Stimulated activated CD8-positive, alpha-beta memory T cell treated with anti-CD3 and anti-CD28 coated beads, Interleukin-4, amount 100 ng/mL, for 4 hours (primary cell): ENCODE measurements around the gene LY6G6C.
"Not testable (repeated sequence)": the region's sequence is repeated elsewhere in the genome, so short reads cannot be mapped to it uniquely, and the experiment has no call there.

Source experiments
- DNase-seq, 2 donors: peaks; one replicate each; pipeline ENCODE4 v3.0.0-alpha.2; 2020; ENCODE audit warnings: low read depth in 2 of 2, low spot score in 1 of 2

LY6G6C gene

DNA sequence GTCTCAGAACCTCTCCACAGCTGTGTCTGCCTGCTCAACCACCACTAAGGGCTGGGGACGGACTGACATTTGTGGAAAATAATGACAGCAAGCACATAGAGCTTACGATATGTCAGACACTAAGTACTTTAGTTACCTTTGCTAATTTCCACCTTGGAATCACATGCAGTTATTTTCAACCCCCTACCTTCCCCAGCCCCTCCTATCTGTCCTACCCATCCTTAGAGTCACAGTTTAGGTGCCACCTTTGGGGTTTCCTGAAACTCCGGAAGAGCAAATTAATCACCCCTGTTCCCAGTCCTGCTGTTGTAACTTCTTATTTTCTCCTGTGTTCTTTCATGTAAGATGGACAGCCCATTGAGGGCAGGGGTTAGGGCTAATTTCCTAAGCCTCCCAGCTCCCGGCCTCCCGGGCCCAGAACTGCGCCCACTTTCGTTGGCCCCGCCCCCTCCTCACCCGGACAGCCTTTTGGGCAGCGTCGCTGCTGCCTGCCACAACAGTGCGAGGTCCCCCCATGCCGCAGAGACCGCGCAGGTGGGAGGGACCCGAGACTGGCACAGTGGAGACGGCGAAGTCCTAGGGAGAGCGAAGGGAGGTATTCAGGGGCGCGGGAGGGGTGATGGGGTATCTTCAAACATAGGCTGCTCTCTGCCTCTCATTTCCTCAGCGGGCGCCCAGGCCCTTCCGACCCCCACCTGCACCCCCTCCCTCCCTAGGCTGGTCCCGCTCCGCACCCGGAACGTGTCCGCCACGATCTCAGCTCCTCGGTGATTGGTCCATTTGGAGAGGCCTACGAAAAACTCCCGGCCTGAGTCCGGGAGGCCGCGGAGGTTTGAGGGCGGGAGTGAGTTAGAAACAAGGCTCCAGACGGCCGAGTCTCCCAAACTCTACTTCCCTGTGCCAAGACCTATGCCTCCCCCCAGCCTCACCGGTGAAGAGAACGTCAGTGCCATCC, 6.4 kb upstream of the LY6G6C start:
- no peak for DNase-seq

DNA sequence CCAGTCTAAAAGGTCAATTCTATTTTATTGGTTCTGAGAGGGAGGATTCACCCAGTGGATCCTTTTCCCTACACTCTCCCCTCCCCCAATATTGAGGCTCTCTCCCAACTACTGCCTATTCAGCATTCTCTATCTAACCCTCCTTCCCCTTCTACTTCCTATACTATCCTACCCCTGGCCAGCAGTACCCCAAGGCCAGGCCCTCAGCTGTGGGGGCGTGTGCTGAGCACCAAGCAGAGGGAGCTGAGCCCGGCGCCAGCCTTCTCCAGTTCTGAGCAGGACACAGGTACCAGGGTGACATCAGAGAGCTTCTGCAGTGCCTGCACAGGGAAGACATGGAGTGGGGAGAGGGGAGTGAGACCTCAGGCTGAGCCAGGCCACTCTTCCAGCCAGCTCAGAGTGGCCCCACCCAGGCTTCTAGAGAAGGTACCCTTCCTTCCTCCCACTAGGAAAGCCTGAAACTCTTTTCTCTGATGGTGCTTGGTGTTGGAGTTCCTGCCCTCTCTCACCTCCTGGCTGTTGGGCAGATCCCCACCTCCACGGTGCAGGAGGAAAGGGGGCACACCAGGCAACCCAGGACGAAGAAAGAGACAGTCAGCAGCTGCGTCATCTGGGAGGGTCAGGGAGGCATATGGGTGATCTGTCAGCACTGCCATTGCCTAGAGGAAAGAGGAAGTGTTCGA, 5.6 kb upstream of the LY6G6C start:
- no peak for DNase-seq

DNA sequence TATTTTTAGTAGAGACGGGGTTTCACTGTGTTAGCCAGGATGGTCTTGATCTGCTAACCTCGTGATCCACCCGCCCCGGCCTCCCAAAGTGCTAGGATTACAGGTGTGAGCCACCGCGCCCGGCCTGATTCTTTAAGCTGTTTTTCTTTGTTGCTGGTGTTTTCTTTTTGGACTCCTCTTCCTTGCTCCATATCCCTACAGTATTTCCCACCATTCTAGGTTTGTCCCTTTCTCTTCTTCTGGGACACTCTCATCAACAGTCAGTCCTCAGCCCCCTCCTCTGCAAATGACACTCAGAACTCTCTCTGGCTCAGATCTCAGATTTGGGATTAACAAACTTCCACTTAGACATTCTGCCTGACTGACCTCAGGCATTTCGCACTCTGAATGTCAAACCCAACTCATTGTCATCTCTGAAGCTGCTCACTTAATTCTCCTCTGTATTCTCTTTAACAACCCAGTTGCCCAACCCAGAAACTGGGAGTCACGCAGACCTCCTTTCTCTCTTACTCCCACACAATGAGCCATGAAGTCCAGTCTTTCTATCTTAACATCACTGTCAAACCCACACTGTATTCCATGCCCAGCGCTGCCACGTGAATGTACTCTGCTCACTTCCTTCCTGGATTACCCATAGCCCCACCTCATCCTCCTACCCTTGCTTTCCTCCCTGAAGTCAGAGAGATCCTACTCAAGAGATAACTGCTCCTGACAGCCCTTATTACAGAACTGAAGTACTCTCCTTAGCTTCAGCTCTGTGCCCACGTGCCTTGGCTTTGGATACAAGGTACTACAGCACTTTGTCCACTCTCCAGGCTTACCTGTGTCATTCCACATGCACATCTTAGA, 4.2 kb upstream of the LY6G6C start:
- no peak for DNase-seq

DNA sequence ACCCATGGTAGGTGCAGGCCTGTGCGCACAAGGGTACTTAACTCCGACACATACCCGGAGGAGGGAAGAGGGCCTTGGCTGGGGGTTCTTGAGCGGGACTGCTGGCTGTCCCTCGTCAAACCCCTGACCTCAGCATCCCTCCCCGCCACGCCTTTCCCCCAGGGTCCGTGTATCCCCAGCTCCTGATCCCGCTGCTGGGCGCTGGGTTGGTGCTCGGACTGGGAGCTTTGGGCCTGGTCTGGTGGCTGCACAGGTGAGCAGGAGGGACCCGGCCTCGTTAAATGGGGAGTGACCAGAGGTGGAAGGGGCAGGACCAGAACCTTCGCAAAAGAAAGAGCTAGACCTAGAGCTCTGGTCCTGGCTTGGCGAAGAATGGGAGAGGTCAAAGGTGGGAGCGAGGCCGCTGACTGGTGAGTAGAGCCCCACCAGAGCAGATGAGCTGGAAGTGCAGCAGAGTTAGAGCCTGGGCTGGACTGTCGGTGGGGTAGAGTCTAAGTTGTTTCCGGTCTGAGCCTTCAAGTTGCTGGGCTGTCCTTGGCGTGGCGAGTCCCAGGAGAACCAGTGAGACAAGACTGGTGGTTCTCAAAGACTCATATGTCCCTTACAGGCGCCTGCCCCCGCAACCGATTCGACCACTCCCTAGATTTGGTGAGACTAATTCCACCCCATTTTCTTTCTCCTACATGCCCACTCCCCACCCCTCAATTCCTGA, 2.6 kb upstream of the LY6G6C start:
- no peak for DNase-seq

DNA sequence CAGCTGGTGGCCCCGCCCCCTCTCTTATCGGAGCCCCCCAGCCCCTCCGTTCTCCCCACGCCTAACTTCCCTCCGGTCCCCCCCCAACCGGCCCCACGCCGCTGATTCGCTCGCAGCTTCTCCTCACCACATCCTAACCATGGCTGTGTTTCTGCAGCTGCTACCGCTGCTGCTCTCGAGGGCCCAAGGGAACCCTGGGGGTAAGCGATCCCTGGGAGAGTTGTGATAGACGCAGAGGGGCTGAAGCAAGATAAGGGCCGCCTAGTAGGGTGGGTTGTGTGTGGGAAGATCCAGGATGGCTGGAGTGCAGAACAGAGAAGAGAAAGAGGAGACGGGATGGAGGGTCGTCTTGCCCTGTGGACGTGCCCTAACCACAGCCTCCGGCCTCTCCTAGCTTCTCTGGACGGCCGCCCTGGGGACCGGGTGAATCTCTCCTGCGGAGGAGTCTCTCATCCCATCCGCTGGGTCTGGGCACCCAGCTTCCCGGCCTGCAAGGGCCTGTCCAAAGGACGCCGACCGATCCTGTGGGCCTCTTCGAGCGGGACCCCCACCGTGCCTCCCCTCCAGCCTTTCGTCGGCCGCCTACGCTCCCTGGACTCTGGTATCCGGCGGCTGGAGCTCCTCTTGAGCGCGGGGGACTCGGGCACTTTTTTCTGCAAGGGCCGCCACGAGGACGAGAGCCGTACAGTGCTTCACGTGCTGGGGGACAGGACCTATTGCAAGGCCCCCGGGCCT, 1.9 kb upstream of the LY6G6C start, which contains the start of gene MPIG6B:
Gene MPIG6B, plus strand, starts transcription at position 129 of the 735 bp plus-strand sequence. Its CDS starts 11 bp downstream, at position 140.
- DNase-seq, result no peak

DNA sequence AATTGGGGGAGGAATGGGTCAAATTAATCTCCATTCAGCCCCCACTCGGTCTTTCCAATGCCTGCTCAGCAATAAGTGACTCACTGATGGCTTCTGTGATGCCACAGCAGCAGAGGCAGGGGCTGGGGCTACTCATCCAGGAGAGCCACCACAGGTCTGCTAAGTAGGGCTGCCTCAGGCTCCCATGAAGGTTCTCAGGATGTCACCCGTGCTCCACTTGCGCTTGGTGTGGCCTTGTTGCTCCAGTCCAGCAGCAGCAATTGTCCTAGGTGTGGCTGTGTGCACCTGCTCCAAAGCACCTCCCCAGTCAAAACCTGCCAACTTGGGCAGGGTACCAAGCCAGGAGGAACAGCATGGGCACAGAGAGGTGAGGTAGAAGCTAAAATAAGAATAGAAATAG, 627 bp upstream of the LY6G6C start:
- no peak for DNase-seq

DNA sequence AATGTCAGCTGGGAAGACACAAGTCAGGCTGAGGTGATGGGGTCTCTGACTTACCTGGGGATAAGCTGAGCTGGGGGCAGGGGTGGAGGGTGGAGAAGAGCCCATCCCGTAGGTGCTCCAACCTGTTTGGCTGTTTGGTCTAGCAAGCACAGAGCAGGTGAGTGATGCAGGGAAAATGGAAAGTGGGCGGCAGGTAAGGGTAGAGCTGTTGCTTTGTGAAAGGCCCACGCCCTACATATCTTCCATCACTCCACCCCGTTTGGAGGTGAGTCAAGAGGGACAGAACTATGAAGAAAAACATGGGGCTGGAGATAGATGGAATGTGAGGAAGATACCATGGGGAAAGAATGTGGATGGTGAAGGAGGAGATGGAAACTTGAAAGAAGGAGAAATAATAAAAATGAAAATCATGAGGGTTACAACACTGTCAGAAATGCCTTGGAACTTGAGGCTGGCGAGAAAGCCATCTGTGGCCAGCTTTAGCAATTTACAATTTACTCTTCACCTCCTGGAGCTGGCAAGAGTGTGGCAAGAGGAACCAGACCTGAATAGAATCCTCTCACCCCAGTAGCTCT, 1.3 kb downstream of the LY6G6C start:
- DNase-seq, result no peak

DNA sequence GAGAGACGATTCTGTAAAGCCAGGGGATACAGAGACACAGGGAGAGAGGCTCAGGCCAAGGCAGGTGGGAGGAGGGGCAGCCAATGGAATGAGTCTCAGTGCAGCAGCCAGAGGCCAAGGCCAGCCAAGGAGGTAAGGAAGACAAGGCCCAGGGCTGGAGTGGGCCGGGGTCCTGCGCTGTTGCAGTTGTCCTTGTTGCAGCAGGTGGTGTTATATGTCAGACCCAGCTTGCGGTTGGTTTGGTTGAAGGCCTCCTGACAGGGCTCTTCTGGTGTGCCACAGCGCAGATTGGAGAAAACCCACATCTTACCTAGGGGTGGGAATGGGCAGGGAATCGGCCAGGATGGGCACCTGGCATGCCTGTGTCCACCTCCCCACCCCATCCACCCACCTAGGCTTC, 2.5 kb downstream of the LY6G6C start:
- no peak for DNase-seq

DNA sequence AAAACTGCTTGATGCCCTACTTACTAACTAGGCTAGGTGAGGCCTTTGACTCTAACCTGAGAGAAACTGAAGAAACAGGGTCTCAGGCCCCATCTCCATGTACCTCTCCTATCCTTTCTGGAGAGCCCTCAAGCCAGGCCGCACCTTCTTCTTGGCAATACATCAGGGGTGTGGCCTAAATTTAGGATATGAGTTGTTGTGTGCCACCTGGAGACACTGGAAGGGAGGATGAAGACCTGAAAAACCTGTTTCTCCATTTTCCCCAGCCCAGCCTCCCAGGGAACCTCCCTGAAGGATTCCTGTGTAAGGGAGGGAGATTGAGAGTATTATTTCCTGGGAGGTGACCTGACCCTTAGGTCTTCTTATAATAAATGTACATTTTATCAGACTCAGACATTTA, 3.3 kb downstream of the LY6G6C start:
- no peak for DNase-seq

DNA sequence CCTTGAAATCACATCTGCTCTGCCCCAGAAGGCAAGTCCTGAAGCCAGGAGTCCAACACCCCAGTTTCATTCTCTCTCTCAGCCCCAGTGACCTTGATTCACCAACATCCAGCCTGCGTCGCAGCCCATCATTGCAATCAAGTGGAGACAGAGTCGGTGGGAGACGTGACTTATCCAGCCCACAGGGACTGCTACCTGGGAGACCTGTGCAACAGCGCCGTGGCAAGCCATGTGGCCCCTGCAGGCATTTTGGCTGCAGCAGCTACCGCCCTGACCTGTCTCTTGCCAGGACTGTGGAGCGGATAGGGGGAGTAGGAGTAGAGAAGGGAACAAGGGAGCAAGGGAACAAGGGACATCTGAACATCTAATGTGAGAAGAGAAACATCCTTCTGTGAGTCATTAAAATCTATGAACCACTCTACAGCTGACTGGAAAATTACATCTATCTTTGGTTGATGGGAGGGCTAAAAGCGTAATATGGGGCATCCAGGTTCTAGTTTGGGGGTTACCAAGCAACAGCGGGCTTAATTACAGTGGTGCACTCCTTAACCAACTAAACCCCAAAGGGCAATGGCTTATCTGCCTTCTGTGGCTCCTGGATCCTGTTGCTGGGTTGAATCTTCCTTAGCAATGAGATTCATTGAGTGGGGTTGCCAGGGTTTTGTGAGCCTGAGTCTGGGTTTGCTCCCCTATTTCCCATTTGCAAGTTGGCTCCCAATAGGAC, 3.9 kb downstream of the LY6G6C start:
- DNase-seq, result no peak

DNA sequence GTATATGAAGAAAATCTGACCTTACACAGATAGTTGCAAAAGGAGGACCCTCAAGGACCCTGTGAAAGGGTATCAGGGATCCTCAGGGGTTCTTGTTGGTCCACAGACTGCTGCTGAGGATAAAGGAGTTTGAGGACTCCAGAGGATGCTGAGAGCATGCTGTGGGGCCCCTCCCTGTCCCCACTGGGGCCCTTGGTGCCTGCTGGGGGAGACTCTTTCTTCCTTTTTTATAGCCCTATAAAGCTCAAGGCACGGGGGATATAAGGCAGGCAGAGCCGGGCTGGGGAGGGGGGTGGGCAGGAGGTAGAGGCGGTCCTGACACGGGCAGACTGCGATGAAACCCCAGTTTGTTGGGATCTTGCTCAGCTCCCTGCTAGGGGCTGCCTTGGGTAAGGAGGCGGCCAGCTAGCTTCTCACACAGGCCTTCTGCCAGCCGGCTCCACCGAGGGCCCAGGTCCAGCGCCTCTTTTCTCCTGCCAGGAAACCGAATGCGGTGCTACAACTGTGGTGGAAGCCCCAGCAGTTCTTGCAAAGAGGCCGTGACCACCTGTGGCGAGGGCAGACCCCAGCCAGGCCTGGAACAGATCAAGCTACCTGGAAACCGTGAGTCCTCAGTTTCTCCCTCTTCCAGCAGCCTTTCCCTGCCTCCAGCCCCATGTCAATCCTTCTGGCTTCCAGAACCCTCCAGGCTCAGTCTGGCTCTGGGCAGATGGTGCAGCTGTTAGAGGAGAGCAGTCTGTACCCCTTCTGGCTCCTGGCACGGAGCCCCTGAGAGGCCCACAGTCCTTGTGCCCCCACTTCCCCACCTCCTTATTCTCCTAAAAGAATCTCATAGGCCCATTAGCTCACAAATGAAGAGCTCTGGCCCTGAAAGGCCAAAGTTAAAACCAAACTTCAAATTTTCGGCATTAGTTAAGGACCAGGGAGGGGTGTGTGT, 6.3 kb downstream of the LY6G6C start, which contains the start of gene LY6G6D:
Gene LY6G6D, plus strand, starts transcription at position 327 of the 937 bp plus-strand sequence. Its CDS starts 8 bp downstream, at position 335.
- DNase-seq, result no peak

DNA sequence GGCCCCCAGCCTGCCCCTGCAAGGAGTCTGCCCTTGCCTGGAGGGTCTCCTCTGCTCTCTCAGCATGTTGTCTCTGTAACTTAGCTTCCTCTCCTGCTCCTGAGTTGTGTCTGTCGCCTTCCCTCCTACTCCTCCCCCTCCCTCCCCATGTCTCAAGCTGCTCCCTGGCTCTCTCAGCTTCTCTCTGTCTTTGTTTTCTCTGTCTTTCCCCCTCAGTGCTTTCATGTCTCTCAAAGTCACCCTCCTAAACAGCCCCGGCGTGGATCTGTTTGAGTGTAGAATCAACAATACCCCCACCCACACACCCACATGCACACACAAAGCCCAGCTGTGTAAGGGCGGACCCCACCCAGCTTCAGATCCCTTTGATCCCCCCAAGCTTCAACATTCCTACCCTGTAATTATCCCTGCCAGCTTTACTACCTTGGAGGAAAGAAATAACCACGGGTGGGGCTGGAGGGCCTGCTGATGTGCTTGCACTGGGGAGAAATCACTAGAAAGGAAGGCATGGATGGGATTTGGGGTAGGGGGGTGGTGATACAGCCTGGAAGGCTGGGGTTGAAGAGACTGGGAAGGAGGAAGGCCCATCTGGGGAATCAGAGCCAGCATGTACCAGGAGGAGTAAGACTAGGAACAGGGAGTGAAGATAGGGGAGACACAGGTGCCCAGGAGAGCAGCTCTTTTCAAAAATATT, 7.4 kb downstream of the LY6G6C start:
- no peak for DNase-seq

DNA sequence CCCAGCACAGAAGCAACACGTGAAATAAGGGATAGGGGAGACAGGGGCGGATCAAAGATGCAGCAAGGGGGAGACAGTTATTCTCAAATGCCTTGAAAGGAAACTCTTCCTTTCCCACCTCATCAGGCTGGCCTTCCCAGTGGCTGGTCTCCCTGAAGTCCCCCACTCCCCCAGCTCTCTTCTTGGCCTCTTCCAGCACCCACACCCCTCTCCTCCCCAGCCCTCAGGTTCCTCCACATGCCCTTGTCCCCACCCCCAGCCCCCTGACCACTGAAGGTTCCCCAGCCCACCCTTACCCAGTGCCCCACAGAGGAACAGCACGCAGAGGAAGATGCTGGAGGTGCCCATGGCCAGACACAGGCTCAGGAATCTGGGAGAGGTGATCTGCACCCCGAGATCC, 8.1 kb downstream of the LY6G6C start:
- no peak for DNase-seq

DNA sequence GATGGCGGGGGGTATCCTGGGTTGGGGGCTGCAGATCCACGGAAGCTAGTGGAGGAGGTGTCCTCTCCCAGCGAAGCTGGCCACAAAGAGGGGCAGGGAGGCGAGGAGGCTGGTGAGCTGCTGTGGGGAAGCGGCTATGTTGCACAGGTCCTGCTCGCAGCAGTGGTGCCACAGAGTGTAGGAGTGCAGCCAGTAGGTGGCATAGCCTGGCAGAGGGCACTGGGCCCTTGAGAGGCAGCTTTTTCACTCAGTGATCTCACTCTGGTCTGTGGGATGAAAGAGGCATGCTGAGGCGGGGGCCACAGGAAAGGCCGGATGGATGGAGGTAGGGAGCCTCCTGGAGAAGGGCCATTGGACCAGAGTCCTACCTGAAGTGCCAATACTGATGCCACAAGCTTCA, 9.2 kb downstream of the LY6G6C start:
- no peak for DNase-seq

DNA sequence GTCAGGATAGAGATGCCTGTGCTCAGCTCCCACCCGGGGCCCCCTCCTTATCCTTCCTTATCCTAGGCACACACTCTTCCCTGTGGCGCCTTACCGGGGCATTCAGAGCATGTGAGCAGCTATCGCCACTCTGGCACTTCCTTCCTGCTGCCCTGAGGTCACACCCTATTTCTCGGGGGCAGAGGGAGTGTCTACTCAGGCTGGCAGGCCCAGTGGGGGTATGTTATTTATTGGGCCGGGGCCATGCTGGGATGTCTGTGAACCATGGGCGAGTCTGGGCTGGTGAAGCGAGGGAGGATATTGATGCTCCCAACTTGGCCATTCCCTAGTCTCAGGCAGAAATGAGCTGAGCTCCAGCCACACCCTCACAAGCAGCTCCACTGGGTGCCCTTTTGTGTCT, 10.3 kb downstream of the LY6G6C start:
- DNase-seq, result no peak

DNA sequence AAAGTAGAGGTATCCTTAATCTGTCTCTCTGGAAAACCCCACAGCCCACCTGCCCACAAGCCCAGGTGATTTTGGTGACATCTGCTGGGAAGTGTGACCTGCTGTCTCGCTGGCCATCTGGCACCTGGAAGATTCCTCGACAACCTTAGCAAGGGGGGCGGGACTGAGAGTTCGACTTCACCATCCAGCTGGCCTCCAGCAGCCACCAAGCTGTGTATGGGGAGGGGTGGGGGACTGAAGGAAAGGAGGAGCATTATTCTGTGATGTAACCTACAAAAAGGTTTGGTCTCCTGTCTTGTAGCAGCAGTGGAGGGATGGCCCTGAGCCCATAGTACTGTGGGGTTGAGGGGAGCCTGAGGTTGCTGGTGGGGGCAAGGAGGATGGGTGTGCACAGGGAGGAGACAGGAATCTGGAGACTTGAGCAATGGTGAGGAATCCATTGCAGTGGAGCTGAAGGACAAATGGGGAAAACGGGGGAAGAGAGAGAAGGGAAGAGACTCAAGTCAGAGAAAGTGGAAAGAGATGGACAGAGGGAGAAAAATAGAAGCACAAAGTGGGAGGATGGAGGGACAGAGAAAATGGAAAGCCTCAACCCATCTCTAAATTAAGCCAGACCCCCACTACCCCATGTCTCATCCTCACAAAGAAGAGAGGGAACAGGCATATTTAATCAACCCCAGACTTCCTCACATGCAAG, 10.9 kb downstream of the LY6G6C start:
- DNase-seq, result no peak

DNA sequence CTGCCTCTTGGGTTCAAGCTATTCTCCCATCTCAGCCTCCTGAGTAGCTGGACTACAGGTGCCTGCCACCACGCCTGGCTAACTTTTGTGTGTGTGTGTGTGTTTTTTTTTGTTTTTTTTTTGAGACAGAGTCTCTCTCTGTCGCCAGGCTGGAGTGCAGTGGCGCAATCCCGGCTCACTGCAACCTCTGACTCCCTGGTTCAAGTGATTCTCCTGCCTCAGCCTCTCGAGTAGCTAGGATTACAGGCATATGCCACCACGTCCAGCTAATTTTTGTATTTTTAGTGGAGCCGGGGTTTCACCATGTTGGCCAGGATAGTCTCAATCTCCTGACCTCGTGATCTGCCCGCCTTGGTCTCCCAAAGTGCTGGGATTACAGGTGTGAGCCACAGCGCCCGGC, 12.4 kb downstream of the LY6G6C start:
- DNase-seq, result not testable (repeated sequence)
